OCI-LY3 (cell line): ENCODE data around the gene RTP2.

ENCODE experiments used
- H2AFZ ChIP-seq: fragments of 200-600, 300-600 bp; shearing (Covaris generic); 2 replicates; pipeline ENCODE4 v1.6.0; 2014; ENCODE audit warnings: antibody characterized with exemption, low read depth, low read length
- H3K27ac ChIP-seq: fragments of 200-600, 300-600 bp; sonication (generic); 2 replicates; pipeline ENCODE4 v1.5.1; 2014; ENCODE audit warnings: mild to moderate bottlenecking, low read length, moderate library complexity, mixed read lengths
- H3K27me3 ChIP-seq: fragments of 200-600, 300-600 bp; sonication (generic); 2 replicates; pipeline ENCODE4 v1.6.1; 2014; ENCODE audit warnings: low read depth, low read length, mixed read lengths
- H3K36me3 ChIP-seq: fragments of 200-600, 300-600 bp; sonication (generic); replicated peaks from 2 replicates; pipeline ENCODE3; 2014; ENCODE audit warnings: low read depth, low read length, mixed read lengths
- H3K4me1 ChIP-seq: fragments of 300-600, 200-600 bp; sonication (generic); 2 replicates; pipeline ENCODE4 v1.6.1; 2014; ENCODE audit warnings: low read length, mixed read lengths
- H3K4me2 ChIP-seq: fragments of 200-600, 300-600 bp; sonication (generic); 2 replicates; pipeline ENCODE4 v1.6.1; 2014; ENCODE audit warnings: low read length, mixed read lengths
- H3K4me3 ChIP-seq: fragments of 300-600, 200-600 bp; sonication (generic); 2 replicates; pipeline ENCODE4 v1.5.1; 2014; ENCODE audit warnings: antibody characterized with exemption, mild to moderate bottlenecking, low read length, moderate library complexity
- H3K79me2 ChIP-seq: fragments of 300-600, 200-600 bp; shearing (Covaris generic); 2 replicates; pipeline ENCODE4 v1.6.1; 2014; ENCODE audit warnings: mild to moderate bottlenecking, low read length, mixed read lengths
- H3K9ac ChIP-seq: fragments of 300-600, 200-600 bp; shearing (Covaris generic); 2 replicates; pipeline ENCODE4 v1.6.0; 2014; ENCODE audit warnings: mild to moderate bottlenecking, low read length, moderate library complexity
- H3K9me3 ChIP-seq: fragments of 200-600, 300-600 bp; shearing (Covaris generic); 2 replicates; pipeline ENCODE4 v1.6.1; 2014; ENCODE audit warnings: low read length, mixed read lengths; ENCODE audit not compliant: insufficient read depth
- H4K20me1 ChIP-seq: fragments of 200-600, 300-600 bp; sonication (generic); 2 replicates; pipeline ENCODE4 v1.6.1; 2016; ENCODE audit warnings: low read length, mixed read lengths; ENCODE audit not compliant: insufficient read depth
- EZH2phosphoT487 ChIP-seq: fragments of 200-600 bp; shearing (Covaris generic); IDR thresholded peaks from 2 replicates; pipeline ENCODE4 v1.6.1; 2018; ENCODE audit warnings: antibody characterized with exemption, mixed run types, low read depth
- TF ChIP-seq, protein P1 (sequence below): fragments of 200-600, 300-600 bp; sonication (generic); IDR thresholded peaks from 2 replicates; pipeline ENCODE4 v1.5.1; 2014; ENCODE audit warnings: antibody characterized with exemption, low read length, low read depth

RTP2 gene

DNA sequence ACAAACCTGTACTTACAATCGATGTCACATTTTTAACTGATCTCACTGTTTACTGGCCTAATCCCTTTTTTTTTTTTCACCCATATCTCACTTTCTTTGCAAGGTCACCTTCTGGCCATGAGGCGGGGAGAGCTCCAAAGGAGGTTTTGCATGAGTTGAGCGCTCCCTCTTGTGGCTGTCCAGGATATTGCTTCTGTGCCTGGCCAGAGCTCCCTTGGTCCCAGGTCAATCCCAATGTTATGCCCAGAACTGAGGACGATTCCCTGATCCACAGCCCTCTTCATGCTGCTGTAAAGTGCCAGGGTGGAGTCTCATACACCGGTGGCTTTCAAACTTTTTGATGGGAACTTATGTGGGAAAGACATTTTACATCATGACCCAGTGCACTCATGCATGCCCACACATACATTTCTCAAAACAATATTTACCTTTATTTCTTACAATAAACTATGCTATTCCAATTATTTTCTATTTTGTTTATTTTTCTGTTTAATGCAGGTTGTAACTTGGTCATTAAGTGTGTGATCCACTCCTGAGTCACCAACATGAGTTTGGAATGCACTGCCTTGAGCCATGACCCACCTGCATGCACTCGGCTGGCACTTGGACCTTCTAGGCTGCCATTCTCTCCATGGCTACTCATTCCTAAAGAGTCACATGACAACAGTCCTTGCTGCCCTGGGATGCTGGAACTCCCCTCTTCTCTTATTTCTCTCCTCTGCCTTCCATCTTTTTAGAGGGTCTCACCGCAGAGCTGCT, 22.5 kb downstream of the RTP2 start:
- H3K4me2 ChIP-seq: peak overlapping the region; percentile 51

DNA sequence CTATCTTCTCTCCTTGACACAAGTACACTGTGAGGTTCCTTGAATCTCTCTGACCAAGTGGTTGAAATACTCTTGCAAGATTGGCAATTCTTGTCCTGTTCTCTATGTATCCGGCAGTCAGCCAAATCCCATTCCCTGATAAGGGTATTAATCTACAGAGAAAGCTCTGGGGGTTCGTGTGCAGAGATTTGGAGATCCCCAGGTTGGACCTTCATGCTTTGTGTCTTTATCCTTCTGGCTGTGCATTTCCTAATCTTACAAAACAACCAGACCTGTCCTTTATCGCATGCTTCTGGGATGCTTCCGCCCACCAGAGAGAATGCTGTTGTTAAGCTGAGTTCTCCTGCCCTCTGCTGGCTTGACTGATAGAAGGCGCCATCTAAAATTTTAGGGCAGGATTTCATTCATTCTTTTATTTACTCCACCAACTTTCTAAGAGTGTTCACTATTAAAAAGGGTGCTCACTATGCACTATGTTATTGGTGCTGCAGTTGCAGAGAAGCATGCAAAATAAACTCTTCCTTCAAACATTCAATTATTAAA, 23.6 kb downstream of the RTP2 start:
- H3K27me3 ChIP-seq: peaks cover 58% of the 10 kb centered on the region
- no peaks in the 10 kb centered on the region for H3K9me3 ChIP-seq
- H3K9ac ChIP-seq: no peak overlapping the region
- no peaks in the 10 kb centered on the region for H3K79me2 ChIP-seq
- no peak overlapping the region for H3K27ac ChIP-seq
- H3K36me3 ChIP-seq: no peaks in the 10 kb centered on the region
- peak overlapping the region; percentile 51 for H3K4me2 ChIP-seq
- no peak for TF ChIP-seq EZH2phosphoT487
- TF ChIP-seq, protein P1, sequence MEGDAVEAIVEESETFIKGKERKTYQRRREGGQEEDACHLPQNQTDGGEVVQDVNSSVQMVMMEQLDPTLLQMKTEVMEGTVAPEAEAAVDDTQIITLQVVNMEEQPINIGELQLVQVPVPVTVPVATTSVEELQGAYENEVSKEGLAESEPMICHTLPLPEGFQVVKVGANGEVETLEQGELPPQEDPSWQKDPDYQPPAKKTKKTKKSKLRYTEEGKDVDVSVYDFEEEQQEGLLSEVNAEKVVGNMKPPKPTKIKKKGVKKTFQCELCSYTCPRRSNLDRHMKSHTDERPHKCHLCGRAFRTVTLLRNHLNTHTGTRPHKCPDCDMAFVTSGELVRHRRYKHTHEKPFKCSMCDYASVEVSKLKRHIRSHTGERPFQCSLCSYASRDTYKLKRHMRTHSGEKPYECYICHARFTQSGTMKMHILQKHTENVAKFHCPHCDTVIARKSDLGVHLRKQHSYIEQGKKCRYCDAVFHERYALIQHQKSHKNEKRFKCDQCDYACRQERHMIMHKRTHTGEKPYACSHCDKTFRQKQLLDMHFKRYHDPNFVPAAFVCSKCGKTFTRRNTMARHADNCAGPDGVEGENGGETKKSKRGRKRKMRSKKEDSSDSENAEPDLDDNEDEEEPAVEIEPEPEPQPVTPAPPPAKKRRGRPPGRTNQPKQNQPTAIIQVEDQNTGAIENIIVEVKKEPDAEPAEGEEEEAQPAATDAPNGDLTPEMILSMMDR: peak; percentile 92
- no peak overlapping the region for H2AFZ ChIP-seq
- H3K4me3 ChIP-seq: no peak overlapping the region
- H4K20me1 ChIP-seq: no peaks in the 10 kb centered on the region
- peaks cover 6% of the 10 kb centered on the region for H3K4me1 ChIP-seq

More for the DNA sequence above, 22.5 kb downstream of the RTP2 start:
- Histone ChIP-seq H3K4me3 (no peak overlapping the region), H3K9me3 (no peaks in the 10 kb centered on the region), H3K79me2 (no peaks in the 10 kb centered on the region), H3K27me3 (peaks cover 51% of the 10 kb centered on the region), H2AFZ (no peak overlapping the region), H3K36me3 (no peaks in the 10 kb centered on the region), H4K20me1 (no peaks in the 10 kb centered on the region), H3K27ac (no peak overlapping the region), H3K9ac (no peak overlapping the region), H3K4me1 (peaks cover 9% of the 10 kb centered on the region)
- TF ChIP-seq EZH2phosphoT487: no peak
- TF ChIP-seq, protein P1: peak; percentile 95

DNA sequence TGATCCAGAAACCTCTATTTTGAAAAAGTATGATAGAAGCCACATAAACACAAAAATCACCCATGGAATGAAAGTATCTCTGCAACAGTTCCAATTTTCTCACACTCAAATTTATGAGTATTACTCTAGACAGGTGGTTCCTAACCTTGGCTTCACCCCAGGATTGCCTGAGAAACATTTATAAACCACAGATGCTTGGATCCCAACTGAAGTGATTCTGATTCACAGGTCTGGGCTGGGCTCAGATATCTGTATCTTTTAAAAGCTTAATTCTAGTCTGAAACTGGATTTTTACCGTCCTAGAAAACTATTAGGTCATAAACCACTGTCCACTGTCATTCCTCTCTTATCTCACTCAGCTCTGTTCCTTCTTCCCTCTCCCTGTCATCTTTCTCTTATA, 24.8 kb downstream of the RTP2 start:
- H2AFZ ChIP-seq: no peak overlapping the region
- H3K4me3 ChIP-seq: no peak overlapping the region
- H3K79me2 ChIP-seq: no peaks in the 10 kb centered on the region
- H3K4me1 ChIP-seq: peaks cover 6% of the 10 kb centered on the region
- no peaks in the 10 kb centered on the region for H3K9me3 ChIP-seq
- no peak overlapping the region for H3K9ac ChIP-seq
- TF ChIP-seq EZH2phosphoT487: no peak
- TF ChIP-seq, protein P1: no peak
- no peak overlapping the region for H3K27ac ChIP-seq
- H4K20me1 ChIP-seq: no peaks in the 10 kb centered on the region
- no peaks in the 10 kb centered on the region for H3K36me3 ChIP-seq
- H3K27me3 ChIP-seq: peaks cover 56% of the 10 kb centered on the region
- H3K4me2 ChIP-seq: no peak overlapping the region

DNA sequence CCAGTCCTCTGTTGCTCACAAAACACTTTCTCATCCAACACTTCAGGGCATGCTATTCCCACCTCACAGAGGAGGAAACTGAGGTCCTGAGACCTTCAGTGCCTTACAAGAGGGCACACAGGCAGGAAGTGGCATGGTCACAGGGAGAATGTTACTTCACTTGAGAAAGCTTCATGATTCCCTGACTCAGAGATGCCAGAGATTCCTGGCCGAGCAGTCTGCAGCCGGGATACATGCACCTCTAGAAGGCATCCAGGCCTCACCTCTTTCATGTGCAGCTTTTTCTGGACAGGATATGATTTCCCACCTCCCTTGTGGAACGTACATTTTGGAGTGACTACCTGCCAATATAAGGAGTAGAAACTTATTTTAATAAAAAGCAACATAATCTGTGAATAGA, 29.3 kb downstream of the RTP2 start:
- Histone ChIP-seq H4K20me1 (no peaks in the 10 kb centered on the region), H3K4me1 (no peaks in the 10 kb centered on the region), H3K27me3 (peaks cover 66% of the 10 kb centered on the region), H3K36me3 (no peaks in the 10 kb centered on the region), H3K4me3 (no peak overlapping the region), H3K79me2 (no peaks in the 10 kb centered on the region), H3K27ac (no peak overlapping the region), H3K9me3 (no peaks in the 10 kb centered on the region), H3K4me2 (no peak overlapping the region), H2AFZ (no peak overlapping the region), H3K9ac (no peak overlapping the region)
- TF ChIP-seq, protein P1: no peak
